Loucy (cell line): ENCODE results near the gene ADAT3.

ENCODE experiments used
- EZH2phosphoT487 ChIP-seq: fragments of 200-600 bp; IDR thresholded peaks from 2 replicates; pipeline ENCODE4 v1.6.1; 2018; ENCODE audit warnings: antibody characterized with exemption, mild to moderate bottlenecking, moderate library complexity, borderline replicate concordance
- TF ChIP-seq, protein P1 (sequence below): fragments of 200-600 bp; sonication (generic); conservative IDR thresholded peaks from 2 replicates; pipeline ENCODE4 v1.5.1; 2014; ENCODE audit warnings: mild to moderate bottlenecking, antibody characterized with exemption, low read length

DNA sequence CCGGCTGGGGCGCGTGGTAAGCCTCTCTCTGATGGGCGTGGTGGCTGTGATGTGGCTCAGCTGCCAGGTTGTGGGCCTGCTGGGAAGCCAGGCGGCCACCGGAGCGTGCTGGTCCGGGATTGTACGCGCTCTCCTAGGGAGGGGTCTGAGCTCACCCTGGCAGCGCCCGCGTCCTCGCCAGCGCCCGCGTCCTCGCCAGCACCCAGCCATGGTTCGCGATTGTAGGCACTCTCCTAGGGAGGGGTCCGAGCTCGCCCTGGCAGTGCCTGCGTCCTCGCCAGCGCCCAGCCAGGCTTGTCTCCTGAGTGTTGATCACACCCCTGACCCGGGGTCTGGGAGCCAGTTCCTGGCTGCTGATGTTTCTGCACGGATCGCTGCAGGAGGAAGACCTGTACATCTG is 13.8 kb downstream of the ADAT3 start:
- TF ChIP-seq, protein P1, sequence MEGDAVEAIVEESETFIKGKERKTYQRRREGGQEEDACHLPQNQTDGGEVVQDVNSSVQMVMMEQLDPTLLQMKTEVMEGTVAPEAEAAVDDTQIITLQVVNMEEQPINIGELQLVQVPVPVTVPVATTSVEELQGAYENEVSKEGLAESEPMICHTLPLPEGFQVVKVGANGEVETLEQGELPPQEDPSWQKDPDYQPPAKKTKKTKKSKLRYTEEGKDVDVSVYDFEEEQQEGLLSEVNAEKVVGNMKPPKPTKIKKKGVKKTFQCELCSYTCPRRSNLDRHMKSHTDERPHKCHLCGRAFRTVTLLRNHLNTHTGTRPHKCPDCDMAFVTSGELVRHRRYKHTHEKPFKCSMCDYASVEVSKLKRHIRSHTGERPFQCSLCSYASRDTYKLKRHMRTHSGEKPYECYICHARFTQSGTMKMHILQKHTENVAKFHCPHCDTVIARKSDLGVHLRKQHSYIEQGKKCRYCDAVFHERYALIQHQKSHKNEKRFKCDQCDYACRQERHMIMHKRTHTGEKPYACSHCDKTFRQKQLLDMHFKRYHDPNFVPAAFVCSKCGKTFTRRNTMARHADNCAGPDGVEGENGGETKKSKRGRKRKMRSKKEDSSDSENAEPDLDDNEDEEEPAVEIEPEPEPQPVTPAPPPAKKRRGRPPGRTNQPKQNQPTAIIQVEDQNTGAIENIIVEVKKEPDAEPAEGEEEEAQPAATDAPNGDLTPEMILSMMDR, result no peak
- no peak for TF ChIP-seq EZH2phosphoT487
